C1 segment of cervical spinal cord (tissue), 14 donors: ENCODE measurements around the gene MBP.

ENCODE experiments used
- DNase-seq, 14 donors: peaks; one replicate each; lab custom pipeline; 2025; lab: John Stamatoyannopoulos, UW

MBP gene

DNA sequence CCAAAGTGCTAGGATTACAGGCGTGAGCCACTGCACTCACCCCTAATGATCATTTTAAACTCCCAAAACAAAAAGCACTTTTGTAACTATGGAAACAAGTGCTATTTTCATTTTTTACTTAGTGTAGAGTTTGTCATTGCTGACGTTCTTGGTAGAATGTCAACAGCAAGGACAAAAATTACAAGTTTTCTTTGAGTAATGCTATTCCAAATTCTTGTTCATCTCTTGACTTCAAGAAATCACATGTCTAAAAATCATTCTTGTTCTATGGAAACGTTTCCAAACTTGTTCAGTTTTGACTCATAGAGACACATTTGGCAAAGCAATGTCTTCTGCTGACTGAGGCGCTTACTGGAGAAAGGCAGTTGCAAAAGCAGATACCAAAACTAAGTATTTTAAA lies 82.6 kb downstream of the MBP start:
- no peak for DNase-seq

GRCh38 chr18:77047803-77048419 lies 84.7 kb downstream of the MBP start:
- DNase-seq = no peak

- DNase-seq = no peak
Measured at GRCh38 chr18:77046994-77047393, 85.6 kb downstream of the MBP start.

GRCh38 chr18:77046409-77046808 lies 86.2 kb downstream of the MBP start:
- DNase-seq = peak in 1 of 14 donors; percentile 36

DNA sequence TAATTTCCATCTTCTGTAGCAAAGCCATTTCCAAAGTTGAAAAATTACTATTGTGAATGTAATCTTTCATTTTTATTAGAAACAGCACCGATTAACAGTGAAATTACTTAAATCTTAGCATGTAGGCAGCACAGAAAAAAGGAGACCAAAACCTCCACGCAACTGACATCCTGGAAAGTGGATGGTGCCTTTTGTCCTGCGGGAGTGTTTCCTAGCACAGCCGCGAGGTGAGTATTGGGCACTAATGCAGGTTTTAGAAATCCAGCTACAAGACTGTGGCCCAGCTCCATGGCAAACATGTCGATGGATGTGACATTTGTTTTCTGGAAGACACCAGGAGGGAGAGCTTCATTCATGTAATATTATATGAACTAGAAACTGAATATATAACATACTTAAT lies 86.9 kb downstream of the MBP start:
- peak in 1 of 14 donors; percentile 15 for DNase-seq

GRCh38 chr18:77044866-77045664 lies 87.5 kb downstream of the MBP start:
- peak in 1 of 14 donors; percentile 18 for DNase-seq

- peak in 1 of 14 donors; percentile 44 for DNase-seq
Measured at GRCh38 chr18:77043541-77044280, 88.9 kb downstream of the MBP start.

DNA sequence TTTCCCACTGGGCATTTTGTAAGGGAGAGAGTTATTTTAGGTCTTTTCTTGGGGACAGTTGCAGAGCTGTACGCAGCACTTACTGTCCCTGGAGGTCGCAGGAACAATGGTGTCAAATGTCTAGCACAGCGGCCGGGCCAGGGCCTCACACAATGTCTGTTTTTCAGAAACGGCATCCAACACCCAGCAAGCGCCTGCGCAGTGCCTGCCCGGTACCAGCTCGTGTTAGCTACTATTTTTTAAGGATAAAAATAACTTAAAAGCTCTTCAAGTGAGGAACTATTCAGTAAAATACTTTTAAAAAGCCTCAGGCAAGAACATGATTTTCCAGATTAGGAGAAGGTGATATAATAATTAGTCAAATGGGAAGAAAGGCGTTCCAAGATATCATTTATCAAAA lies 90.0 kb downstream of the MBP start:
- peak in 11 of 14 donors; percentile 41 to 80 (median 71) for DNase-seq

- DNase-seq = peak in 2 of 14 donors; percentile 48 to 55
Measured at GRCh38 chr18:77039196-77040130, 93.1 kb downstream of the MBP start.

- peak in 1 of 14 donors; percentile 59 for DNase-seq
Measured at GRCh38 chr18:77038182-77038858, 94.3 kb downstream of the MBP start.

DNA sequence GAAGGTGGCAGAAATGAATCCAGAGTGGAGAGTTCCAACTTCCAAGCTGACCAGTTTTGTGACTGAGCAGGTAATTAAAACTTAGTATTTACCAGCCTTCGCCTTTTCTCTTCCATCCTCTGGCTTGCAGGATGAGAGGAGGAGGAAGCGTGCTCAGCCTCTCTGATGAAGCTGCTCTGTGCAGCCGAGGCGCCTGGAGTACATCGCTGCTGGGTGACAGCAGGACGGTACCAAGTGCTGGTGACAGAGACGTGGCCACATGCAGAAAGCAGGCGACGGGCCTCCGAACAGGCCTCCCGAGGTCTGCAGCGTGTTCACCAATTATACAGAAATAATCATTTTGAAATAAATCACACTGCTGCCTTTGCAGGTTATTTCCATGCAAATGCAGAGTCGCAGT lies 95.0 kb downstream of the MBP start:
- DNase-seq = peak in 4 of 14 donors; percentile 32 to 51 (median 38)

GRCh38 chr18:77035380-77036187 lies 97.0 kb downstream of the MBP start:
- peak in 1 of 14 donors; percentile 34 for DNase-seq

DNA sequence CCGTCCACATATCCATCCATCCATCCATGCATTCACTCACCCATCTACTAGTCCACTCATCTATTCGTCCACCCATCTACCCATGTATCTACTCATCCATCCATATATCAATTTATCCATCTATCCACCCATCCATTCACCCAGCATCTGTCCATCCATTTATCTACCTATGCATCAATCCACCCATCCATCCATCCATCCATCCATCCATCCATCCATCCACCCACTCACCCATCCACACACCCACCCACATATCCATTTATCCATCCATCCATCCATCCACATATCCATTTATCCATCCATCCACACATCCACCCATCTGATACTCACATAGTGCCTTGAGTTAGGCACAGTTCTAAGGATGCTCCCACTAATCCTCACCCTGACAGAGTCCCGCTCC lies 99.0 kb downstream of the MBP start:
- DNase-seq = no peak

DNA sequence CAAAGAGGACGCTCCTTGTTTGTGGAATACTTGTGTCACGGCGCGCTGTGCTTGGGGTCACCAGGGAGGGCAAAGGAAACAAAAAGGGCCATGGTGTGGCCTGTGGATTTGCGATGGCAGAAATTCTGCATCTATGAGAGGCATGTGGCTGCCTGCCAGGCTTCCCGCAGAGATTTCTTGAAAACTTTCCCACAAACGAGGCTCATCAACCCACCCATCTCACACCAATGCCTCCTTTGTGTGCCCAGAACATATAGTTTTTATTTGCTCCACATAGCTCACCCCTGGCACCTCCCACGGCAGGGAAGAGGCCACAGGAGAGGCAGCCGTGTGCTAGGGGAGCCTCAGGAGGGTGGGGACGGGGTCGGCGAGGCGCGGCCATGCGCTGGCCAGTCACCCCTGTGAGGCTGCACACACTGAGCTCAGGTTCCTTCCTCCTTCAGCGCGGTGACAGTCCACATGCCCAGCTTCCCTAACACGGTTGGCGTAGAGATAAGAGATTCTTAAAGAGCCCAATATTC lies 100.3 kb downstream of the MBP start:
- peak in 1 of 14 donors; percentile 50 for DNase-seq

- DNase-seq = peak in 1 of 14 donors; percentile 58
Measured at GRCh38 chr18:77031662-77032061, 100.9 kb downstream of the MBP start.

- peak in 2 of 14 donors; percentile 15 to 33 for DNase-seq
Measured at GRCh38 chr18:77030201-77030600, 102.4 kb downstream of the MBP start.

DNA sequence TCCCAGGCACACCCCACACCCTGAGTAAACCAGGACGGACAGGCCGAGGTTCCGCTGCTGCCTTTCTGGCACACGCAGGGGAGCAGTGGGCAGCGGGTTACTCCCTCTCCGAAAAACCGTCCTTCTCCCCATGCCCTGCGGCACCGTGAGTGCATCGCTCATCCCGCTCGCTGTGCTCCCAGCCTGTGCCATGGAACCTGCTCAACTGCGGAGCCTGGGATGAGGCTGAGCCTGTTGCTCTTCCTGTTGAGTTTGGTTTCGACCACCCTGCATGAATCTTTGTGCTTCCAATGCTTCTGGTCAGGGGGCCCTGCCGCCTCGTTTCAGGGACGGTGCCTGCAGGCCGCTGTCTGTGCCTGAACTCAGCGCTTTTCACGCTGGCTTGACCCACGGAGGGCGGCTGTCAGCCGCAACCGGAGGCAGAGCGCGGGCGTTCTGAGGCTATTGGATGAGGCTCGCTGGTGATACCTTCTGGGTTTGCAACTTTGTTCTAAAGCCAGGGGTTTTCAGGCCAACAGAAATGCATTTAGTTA lies 106.7 kb downstream of the MBP start:
- no peak for DNase-seq

- DNase-seq = no peak
Measured at GRCh38 chr18:77025123-77025522, 107.5 kb downstream of the MBP start.

GRCh38 chr18:77024476-77024875 lies 108.1 kb downstream of the MBP start:
- no peak for DNase-seq
